Activated CD4-positive, alpha-beta T cell treated with anti-CD3 and anti-CD28 coated beads, Interleukin-2, amount 10 ng/mL, durations not matched to agents 24 days and 14 days (primary cell): ENCODE results near the gene FOXD3. TPM values are rescaled to one million over a fixed set of nuclear protein-coding genes. Genes with fewer than 3 reads are reported as not detected.

Experiments
- DNase-seq: peaks from one replicate; pipeline ENCODE4 v3.0.0; 2022
- H3K27ac Mint-ChIP-seq: one replicate; pipeline ENCODE4 v1.8.0; 2022; ENCODE audit warnings: mild to moderate bottlenecking, mixed read lengths
- H3K27me3 Mint-ChIP-seq: one replicate; pipeline ENCODE4 v1.8.0; 2022; ENCODE audit warnings: mixed read lengths
- H3K36me3 Mint-ChIP-seq: one replicate; pipeline ENCODE4 v1.8.0; 2022; ENCODE audit warnings: low read depth, mild to moderate bottlenecking, mixed read lengths
- H3K4me1 Mint-ChIP-seq: one replicate; pipeline ENCODE4 v1.8.0; 2021; ENCODE audit warnings: mixed read lengths
- H3K4me3 Mint-ChIP-seq: one replicate; pipeline ENCODE4 v1.8.0; 2022; ENCODE audit warnings: mild to moderate bottlenecking, moderate library complexity, mixed read lengths
- H3K9me3 Mint-ChIP-seq: one replicate; pipeline ENCODE4 v1.8.0; 2021; ENCODE audit warnings: mixed read lengths
- intact Hi-C: fragments of 100-400 bp; cut with micrococcal nuclease; formaldehyde crosslinking; loops from one replicate; pipeline ENCODE4 v1.15.1; 2023
- total RNA-seq: library from RNA; stranded (reverse); gene quantifications from 2 replicates; pipeline ENCODE4 v1.2.3, GENCODE V29; 2022

The FOXD3 gene
- total RNA-seq, 1 donor from 2014 or later = not detected

- intact Hi-C loops = loop anchor here (5.0 to 10.0 kb wide), 2 partner anchors 197 to 481 kb away; partner anchors contain the start of genes EFCAB7 and ITGB3BP
- peaks cover 14% of the 10 kb centered on the region for H3K36me3 Mint-ChIP-seq
- H3K27ac Mint-ChIP-seq = no peak overlapping the region
- H3K4me1 Mint-ChIP-seq = peaks cover 31% of the 10 kb centered on the region
- peaks cover 14% of the 10 kb centered on the region for H3K9me3 Mint-ChIP-seq
- H3K27me3 Mint-ChIP-seq = peaks cover 70% of the 10 kb centered on the region
- H3K4me3 Mint-ChIP-seq = no peak overlapping the region
- no peak for DNase-seq
These were observed 3.1 kb downstream of the FOXD3 start for GRCh38 chr1:63325279-63325985.

GRCh38 chr1:63326106-63326472 lies 3.7 kb downstream of the FOXD3 start:
- intact Hi-C loops = loop anchor here (2.0 to 10.0 kb wide), 3 partner anchors 196 to 481 kb away; partner anchors contain the start of genes EFCAB7 and ITGB3BP
- no peak for DNase-seq
- H3K9me3 Mint-ChIP-seq = peaks cover 15% of the 10 kb centered on the region
- peaks cover 11% of the 10 kb centered on the region for H3K36me3 Mint-ChIP-seq
- H3K27me3 Mint-ChIP-seq = peaks cover 71% of the 10 kb centered on the region
- peak overlapping the region; percentile 6 for H3K27ac Mint-ChIP-seq
- H3K4me1 Mint-ChIP-seq = peaks cover 32% of the 10 kb centered on the region
- H3K4me3 Mint-ChIP-seq = peak overlapping the region; percentile 19

- peak overlapping the region; percentile 78 for H3K27ac Mint-ChIP-seq
- peaks cover 9% of the 10 kb centered on the region for H3K9me3 Mint-ChIP-seq
- H3K36me3 Mint-ChIP-seq = peaks cover 6% of the 10 kb centered on the region
- intact Hi-C loops = loop anchor here (1.0 to 10.0 kb wide), 5 partner anchors 8 to 482 kb away; partner anchors contain the start of genes EFCAB7 and ITGB3BP
- peak; percentile 66 for DNase-seq
- H3K4me3 Mint-ChIP-seq = peak overlapping the region; percentile 19
- peaks cover 26% of the 10 kb centered on the region for H3K4me1 Mint-ChIP-seq
- peaks cover 67% of the 10 kb centered on the region for H3K27me3 Mint-ChIP-seq
These were observed 4.4 kb downstream of the FOXD3 start for GRCh38 chr1:63326473-63327380.

GRCh38 chr1:63327417-63328054 lies 5.2 kb downstream of the FOXD3 start:
- intact Hi-C loops = loop anchor here (1.0 to 10.0 kb wide), 5 partner anchors 9 to 483 kb away; partner anchors contain the start of genes EFCAB7 and ITGB3BP
- Mint-ChIP-seq H3K27me3 (peaks cover 71% of the 10 kb centered on the region), H3K27ac (peak overlapping the region; percentile 78), H3K4me1 (peaks cover 23% of the 10 kb centered on the region), H3K9me3 (peaks cover 11% of the 10 kb centered on the region), H3K36me3 (peaks cover 4% of the 10 kb centered on the region), H3K4me3 (peak overlapping the region; percentile 36)
- peak; percentile 88 for DNase-seq

GRCh38 chr1:63328122-63328521 lies 5.8 kb downstream of the FOXD3 start:
- DNase-seq = no peak
- Mint-ChIP-seq H3K4me1 (peaks cover 23% of the 10 kb centered on the region), H3K27me3 (peaks cover 76% of the 10 kb centered on the region), H3K4me3 (peak overlapping the region; percentile 7), H3K27ac (peak overlapping the region; percentile 78), H3K36me3 (peaks cover 4% of the 10 kb centered on the region), H3K9me3 (peaks cover 11% of the 10 kb centered on the region)
- intact Hi-C loops = loop anchor here (5.0 to 10.0 kb wide), 2 partner anchors 194 to 483 kb away; partner anchors contain the start of genes EFCAB7 and ITGB3BP

GRCh38 chr1:63328781-63329180 lies 6.4 kb downstream of the FOXD3 start:
- H3K27me3 Mint-ChIP-seq = peaks cover 78% of the 10 kb centered on the region
- peaks cover 4% of the 10 kb centered on the region for H3K36me3 Mint-ChIP-seq
- no peak overlapping the region for H3K4me3 Mint-ChIP-seq
- DNase-seq = no peak
- peaks cover 11% of the 10 kb centered on the region for H3K9me3 Mint-ChIP-seq
- intact Hi-C loops = loop anchor here (5.0 to 10.0 kb wide), 2 partner anchors 194 to 484 kb away; partner anchors contain the start of genes EFCAB7 and ITGB3BP
- H3K4me1 Mint-ChIP-seq = peaks cover 21% of the 10 kb centered on the region
- H3K27ac Mint-ChIP-seq = no peak overlapping the region

GRCh38 chr1:63329621-63330330 lies 7.4 kb downstream of the FOXD3 start:
- H3K9me3 Mint-ChIP-seq = peaks cover 11% of the 10 kb centered on the region
- peaks cover 19% of the 10 kb centered on the region for H3K4me1 Mint-ChIP-seq
- peaks cover 2% of the 10 kb centered on the region for H3K36me3 Mint-ChIP-seq
- intact Hi-C loops = loop anchor here (5.0 to 10.0 kb wide), 2 partner anchors 193 to 485 kb away; partner anchors contain the start of genes EFCAB7 and ITGB3BP
- DNase-seq = peak; percentile 62
- peak overlapping the region; percentile 33 for H3K4me3 Mint-ChIP-seq
- H3K27me3 Mint-ChIP-seq = peaks cover 82% of the 10 kb centered on the region
- H3K27ac Mint-ChIP-seq = no peak overlapping the region

GRCh38 chr1:63330331-63330916 lies 8.1 kb downstream of the FOXD3 start:
- no peak overlapping the region for H3K4me3 Mint-ChIP-seq
- peak; percentile 62 for DNase-seq
- H3K27me3 Mint-ChIP-seq = peaks cover 85% of the 10 kb centered on the region
- H3K36me3 Mint-ChIP-seq = peaks cover 2% of the 10 kb centered on the region
- peaks cover 19% of the 10 kb centered on the region for H3K4me1 Mint-ChIP-seq
- peaks cover 11% of the 10 kb centered on the region for H3K9me3 Mint-ChIP-seq
- peak overlapping the region; percentile 1 for H3K27ac Mint-ChIP-seq
- intact Hi-C loops = no loop called here

- no peaks in the 10 kb centered on the region for H3K4me1 Mint-ChIP-seq
- intact Hi-C loops = no loop called here
- H3K9me3 Mint-ChIP-seq = no peaks in the 10 kb centered on the region
- no peak overlapping the region for H3K4me3 Mint-ChIP-seq
- no peaks in the 10 kb centered on the region for H3K36me3 Mint-ChIP-seq
- no peak overlapping the region for H3K27ac Mint-ChIP-seq
- no peak for DNase-seq
- H3K27me3 Mint-ChIP-seq = peaks cover 18% of the 10 kb centered on the region
These were observed 20.0 kb downstream of the FOXD3 start for GRCh38 chr1:63342402-63342801.

- Mint-ChIP-seq H3K36me3 (no peaks in the 10 kb centered on the region), H3K4me3 (no peak overlapping the region), H3K4me1 (no peaks in the 10 kb centered on the region), H3K27me3 (peaks cover 21% of the 10 kb centered on the region), H3K27ac (no peak overlapping the region), H3K9me3 (no peaks in the 10 kb centered on the region)
- intact Hi-C loops = no loop called here
- DNase-seq = no peak
These were observed 21.6 kb downstream of the FOXD3 start for GRCh38 chr1:63343922-63344321.

GRCh38 chr1:63350320-63350719 lies 28.0 kb downstream of the FOXD3 start:
- Mint-ChIP-seq H3K27ac (no peak overlapping the region), H3K36me3 (no peaks in the 10 kb centered on the region), H3K9me3 (no peaks in the 10 kb centered on the region), H3K4me3 (no peak overlapping the region), H3K27me3 (peaks cover 43% of the 10 kb centered on the region), H3K4me1 (no peaks in the 10 kb centered on the region)
- no peak for DNase-seq
- intact Hi-C loops = no loop called here

GRCh38 chr1:63352736-63353135 lies 30.4 kb downstream of the FOXD3 start:
- Mint-ChIP-seq H3K4me3 (no peak overlapping the region), H3K9me3 (no peaks in the 10 kb centered on the region), H3K27ac (no peak overlapping the region), H3K27me3 (peaks cover 42% of the 10 kb centered on the region), H3K36me3 (no peaks in the 10 kb centered on the region), H3K4me1 (no peaks in the 10 kb centered on the region)
- intact Hi-C loops = no loop called here
- no peak for DNase-seq
